GM23338 (cell line): ENCODE results near the gene AFF3.

Source experiments
- CREB1 ChIP-seq: fragments of 250-450 bp; sonication (Bioruptor Pico); IDR thresholded peaks from 2 replicates; pipeline ENCODE4 v1.5.0; 2020; ENCODE audit warnings: low read depth, mild to moderate bottlenecking, moderate library complexity
- EZH2 ChIP-seq: fragments of 200-600 bp; sonication (generic); IDR thresholded peaks from one replicate; pipeline ENCODE4 v1.8.0; 2017; ENCODE audit warnings: antibody characterized with exemption, mild to moderate bottlenecking, low read depth; ENCODE audit not compliant: unreplicated experiment
- EZH2phosphoT487 ChIP-seq: fragments of 200-600 bp; sonication (generic); IDR thresholded peaks from one replicate; pipeline ENCODE4 v1.8.1; 2018; ENCODE audit warnings: antibody characterized with exemption; ENCODE audit not compliant: unreplicated experiment
- JUNB ChIP-seq: IDR thresholded peaks from one replicate; pipeline ENCODE4 v1.6.1; 2016; ENCODE audit warnings: antibody characterized with exemption; ENCODE audit not compliant: unreplicated experiment
- POLR2AphosphoS5 ChIP-seq: IDR thresholded peaks from 2 replicates; pipeline ENCODE4 v1.6.1; 2016; ENCODE audit warnings: antibody characterized with exemption, low read depth
- ZNF331 ChIP-seq: fragments of 250-450 bp; sonication (Bioruptor Pico); IDR thresholded peaks from 2 replicates; pipeline ENCODE4 v1.5.0; 2020; ENCODE audit warnings: low read depth, mild to moderate bottlenecking, moderate library complexity
- TF ChIP-seq, protein P1 (sequence below), 2 experiments: fragments of 200-600 bp in 1 of 2; sonication (generic) in 1 of 2; conservative IDR thresholded peaks; 2 replicates each; pipeline versions ENCODE4 v1.5.1 to v1.6.1; 2016 to 2017; ENCODE audit warnings: antibody characterized with exemption in 2 of 2, low read depth in 2 of 2, mild to moderate bottlenecking in 2 of 2, moderate library complexity in 1 of 2
- TF ChIP-seq, protein P2 (sequence below): IDR thresholded peaks from one replicate; pipeline ENCODE4 v1.6.1; 2018; ENCODE audit warnings: antibody characterized with exemption; ENCODE audit not compliant: unreplicated experiment
- TF ChIP-seq, protein P3 (sequence below): IDR thresholded peaks from 2 replicates; pipeline ENCODE4 v1.6.1; 2016; ENCODE audit warnings: antibody characterized with exemption

DNA sequence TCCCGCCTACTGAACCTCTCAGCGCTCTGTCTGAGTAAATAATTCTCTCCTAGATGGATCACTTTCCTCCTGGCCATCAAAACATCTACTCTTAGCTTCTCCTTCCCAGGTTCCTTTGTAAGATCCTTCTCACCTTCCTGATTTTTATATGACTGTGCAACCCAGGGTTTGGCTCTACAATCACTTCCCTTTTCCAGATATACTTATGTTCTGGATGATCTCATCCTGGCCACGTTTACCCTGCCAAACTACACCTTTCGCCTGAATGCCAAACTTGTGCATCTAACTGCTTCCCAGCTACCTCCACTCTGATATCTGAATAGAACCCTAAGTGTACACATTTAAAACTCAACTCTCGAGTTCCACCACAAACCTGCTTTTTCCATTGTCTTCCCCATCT is 362.1 kb downstream of the AFF3 start:
- TF ChIP-seq, protein P1, sequence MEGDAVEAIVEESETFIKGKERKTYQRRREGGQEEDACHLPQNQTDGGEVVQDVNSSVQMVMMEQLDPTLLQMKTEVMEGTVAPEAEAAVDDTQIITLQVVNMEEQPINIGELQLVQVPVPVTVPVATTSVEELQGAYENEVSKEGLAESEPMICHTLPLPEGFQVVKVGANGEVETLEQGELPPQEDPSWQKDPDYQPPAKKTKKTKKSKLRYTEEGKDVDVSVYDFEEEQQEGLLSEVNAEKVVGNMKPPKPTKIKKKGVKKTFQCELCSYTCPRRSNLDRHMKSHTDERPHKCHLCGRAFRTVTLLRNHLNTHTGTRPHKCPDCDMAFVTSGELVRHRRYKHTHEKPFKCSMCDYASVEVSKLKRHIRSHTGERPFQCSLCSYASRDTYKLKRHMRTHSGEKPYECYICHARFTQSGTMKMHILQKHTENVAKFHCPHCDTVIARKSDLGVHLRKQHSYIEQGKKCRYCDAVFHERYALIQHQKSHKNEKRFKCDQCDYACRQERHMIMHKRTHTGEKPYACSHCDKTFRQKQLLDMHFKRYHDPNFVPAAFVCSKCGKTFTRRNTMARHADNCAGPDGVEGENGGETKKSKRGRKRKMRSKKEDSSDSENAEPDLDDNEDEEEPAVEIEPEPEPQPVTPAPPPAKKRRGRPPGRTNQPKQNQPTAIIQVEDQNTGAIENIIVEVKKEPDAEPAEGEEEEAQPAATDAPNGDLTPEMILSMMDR (conservative IDR thresholded peaks at IDR 0.05; ENCODE audit: low read depth in 2 of 2) = no peak
- TF ChIP-seq, protein P2, sequence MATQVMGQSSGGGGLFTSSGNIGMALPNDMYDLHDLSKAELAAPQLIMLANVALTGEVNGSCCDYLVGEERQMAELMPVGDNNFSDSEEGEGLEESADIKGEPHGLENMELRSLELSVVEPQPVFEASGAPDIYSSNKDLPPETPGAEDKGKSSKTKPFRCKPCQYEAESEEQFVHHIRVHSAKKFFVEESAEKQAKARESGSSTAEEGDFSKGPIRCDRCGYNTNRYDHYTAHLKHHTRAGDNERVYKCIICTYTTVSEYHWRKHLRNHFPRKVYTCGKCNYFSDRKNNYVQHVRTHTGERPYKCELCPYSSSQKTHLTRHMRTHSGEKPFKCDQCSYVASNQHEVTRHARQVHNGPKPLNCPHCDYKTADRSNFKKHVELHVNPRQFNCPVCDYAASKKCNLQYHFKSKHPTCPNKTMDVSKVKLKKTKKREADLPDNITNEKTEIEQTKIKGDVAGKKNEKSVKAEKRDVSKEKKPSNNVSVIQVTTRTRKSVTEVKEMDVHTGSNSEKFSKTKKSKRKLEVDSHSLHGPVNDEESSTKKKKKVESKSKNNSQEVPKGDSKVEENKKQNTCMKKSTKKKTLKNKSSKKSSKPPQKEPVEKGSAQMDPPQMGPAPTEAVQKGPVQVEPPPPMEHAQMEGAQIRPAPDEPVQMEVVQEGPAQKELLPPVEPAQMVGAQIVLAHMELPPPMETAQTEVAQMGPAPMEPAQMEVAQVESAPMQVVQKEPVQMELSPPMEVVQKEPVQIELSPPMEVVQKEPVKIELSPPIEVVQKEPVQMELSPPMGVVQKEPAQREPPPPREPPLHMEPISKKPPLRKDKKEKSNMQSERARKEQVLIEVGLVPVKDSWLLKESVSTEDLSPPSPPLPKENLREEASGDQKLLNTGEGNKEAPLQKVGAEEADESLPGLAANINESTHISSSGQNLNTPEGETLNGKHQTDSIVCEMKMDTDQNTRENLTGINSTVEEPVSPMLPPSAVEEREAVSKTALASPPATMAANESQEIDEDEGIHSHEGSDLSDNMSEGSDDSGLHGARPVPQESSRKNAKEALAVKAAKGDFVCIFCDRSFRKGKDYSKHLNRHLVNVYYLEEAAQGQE = no peak
- TF ChIP-seq CREB1 = no peak
- TF ChIP-seq EZH2 = no peak
- no peak for TF ChIP-seq POLR2AphosphoS5
- TF ChIP-seq, protein P3, sequence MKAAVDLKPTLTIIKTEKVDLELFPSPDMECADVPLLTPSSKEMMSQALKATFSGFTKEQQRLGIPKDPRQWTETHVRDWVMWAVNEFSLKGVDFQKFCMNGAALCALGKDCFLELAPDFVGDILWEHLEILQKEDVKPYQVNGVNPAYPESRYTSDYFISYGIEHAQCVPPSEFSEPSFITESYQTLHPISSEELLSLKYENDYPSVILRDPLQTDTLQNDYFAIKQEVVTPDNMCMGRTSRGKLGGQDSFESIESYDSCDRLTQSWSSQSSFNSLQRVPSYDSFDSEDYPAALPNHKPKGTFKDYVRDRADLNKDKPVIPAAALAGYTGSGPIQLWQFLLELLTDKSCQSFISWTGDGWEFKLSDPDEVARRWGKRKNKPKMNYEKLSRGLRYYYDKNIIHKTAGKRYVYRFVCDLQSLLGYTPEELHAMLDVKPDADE = no peak
- TF ChIP-seq JUNB = no peak
- no peak for TF ChIP-seq EZH2phosphoT487
- no peak for TF ChIP-seq ZNF331
